Coronary artery (tissue), 2 donors: ENCODE results near the gene NLGN1.

ENCODE experiments used
- DNase-seq: peaks from one replicate; pipeline ENCODE4 v3.0.0-alpha.2; 2017; ENCODE audit warnings: low spot score
- H3K27ac ChIP-seq, 2 donors: fragments of 200-600 bp; sonication (generic); one replicate each; pipeline ENCODE4 v1.5.1; 2016 to 2019
- H3K4me3 ChIP-seq: fragments of 200-600 bp; sonication (generic); 2 replicates; pipeline ENCODE4 v1.5.1; 2016; ENCODE audit warnings: mild to moderate bottlenecking, moderate library complexity
- CTCF ChIP-seq: fragments of 200-600 bp; sonication (generic); IDR thresholded peaks from one replicate; pipeline ENCODE4 v1.5.1; 2019; ENCODE audit warnings: antibody characterized with exemption

Gene NLGN1

GRCh38 chr3:173889596-173889995, 492.1 kb downstream of the NLGN1 start:
- Histone ChIP-seq H3K4me3 (no peak overlapping the region), H3K27ac (no peak overlapping the region)
- TF ChIP-seq CTCF = no peak
- no peak for DNase-seq

GRCh38 chr3:173890091-173890490, 492.5 kb downstream of the NLGN1 start:
- no peak for TF ChIP-seq CTCF
- H3K4me3 ChIP-seq = no peak overlapping the region
- H3K27ac ChIP-seq = no peak overlapping the region
- no peak for DNase-seq

DNA sequence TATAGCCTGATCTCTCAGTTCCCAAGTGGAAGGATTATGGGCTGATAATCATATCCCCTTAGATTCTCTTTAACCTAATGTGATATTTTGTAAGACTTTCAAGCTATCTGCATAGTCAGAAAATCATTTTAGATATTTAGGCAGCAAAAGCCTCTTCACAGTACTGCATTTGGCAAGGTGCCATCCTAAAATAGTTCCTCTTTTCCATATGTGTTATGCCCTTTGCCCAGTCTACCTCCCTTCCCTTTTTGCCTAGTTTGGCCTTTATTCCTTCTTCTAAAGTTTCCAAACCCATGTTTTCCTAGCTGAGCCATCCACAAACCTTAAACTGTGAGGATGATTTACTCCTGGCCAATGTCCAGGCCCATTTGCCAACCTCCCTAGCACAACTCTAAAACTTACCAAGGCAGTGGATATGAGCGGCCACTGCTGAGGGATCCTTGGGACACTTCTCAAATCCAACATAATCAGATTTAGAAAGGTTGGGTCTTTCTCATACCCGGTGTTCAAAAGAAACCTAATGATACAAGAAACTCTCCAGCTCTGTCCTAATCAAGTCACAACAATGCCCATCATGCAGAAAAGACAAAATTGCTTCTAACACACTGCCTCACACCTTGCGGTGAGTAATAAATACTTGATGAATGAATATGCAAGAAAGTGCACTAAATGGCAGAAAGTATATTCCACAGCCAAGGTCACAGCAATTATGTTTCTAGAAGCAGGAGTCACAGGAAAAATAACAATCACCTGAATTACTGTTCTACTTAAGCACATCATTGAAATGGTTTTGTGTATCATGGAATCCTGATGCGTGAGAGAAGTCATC, 493.9 kb downstream of the NLGN1 start:
- TF ChIP-seq CTCF = no peak
- DNase-seq = no peak
- H3K4me3 ChIP-seq = no peak overlapping the region
- no peak overlapping the region for H3K27ac ChIP-seq

DNA sequence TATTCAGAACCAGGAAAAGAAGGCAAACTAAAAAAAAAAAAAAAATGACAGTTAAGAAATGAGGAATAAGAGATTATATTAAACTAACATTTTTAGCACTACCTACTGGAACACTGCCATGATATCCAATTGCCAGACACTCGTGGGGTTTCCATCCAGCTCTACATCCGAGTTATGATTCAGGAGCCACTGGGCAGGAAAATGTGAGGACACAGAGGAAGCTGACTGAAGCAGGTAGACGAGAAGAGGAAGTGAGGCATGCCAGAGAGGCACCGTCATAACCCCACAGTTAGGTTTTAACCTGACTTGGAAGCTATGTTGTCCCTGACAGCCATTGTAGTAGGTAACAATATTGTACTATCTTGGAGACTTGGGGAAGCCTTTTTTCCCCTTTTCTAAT, 495.0 kb downstream of the NLGN1 start:
- no peak overlapping the region for H3K4me3 ChIP-seq
- no peak overlapping the region for H3K27ac ChIP-seq
- no peak for DNase-seq
- TF ChIP-seq CTCF = no peak

DNA sequence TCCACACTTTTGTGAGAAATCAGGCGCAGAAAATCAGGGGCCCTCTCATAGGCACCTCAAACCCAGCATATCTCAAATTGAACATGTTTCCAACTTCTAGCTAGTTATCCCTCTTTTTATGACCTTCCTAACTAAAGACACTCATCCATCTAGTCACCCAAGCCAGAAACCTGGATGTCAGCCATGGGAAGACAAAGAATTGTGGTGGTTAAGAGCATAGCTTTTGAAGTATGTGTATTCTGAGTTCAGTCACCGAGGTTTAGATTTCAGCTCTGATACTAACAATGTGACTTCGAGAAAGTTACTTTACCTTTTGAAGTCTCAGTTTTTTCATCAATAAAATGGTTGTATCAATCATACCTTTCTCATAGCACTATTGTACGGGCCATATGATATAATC, 495.5 kb downstream of the NLGN1 start:
- no peak for TF ChIP-seq CTCF
- DNase-seq = no peak
- no peak overlapping the region for H3K27ac ChIP-seq
- H3K4me3 ChIP-seq = no peak overlapping the region

DNA sequence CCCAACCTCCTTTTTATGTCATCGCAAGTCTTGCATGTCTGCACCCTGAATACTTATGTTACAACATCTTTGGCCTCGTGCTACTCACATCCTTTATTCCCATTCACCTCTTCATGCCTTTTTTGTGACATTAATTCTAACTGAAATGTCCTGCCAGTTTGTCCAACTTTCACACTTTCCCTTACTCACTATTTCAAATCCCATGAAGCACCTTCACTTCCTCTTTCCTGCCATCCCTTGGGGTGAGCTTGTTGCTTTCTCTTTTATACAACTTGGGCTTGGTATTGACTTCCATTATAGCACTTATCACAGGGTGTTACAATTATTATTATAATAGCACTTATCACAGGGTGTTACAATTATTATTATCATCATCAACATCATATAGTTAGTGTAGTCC, 496.3 kb downstream of the NLGN1 start:
- DNase-seq = no peak
- no peak overlapping the region for H3K4me3 ChIP-seq
- TF ChIP-seq CTCF = no peak
- H3K27ac ChIP-seq = no peak overlapping the region

DNA sequence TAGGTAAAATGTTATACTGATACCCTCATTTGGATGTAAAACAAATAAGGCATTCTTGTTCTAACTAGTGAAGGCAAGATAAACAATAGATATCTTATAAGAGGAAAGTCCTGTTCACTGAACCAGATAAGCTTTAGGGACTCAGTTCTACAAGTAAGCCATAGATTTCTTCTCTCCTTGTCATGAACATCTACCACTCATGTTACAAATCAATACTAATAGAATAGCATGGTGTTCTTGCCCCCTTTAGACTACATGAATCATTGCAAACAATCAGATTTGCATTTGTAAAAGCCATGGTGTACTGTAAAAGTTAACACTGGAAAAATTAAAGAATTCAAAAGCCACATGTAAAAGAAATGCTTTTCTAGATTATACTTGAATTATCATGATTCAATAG, 500.1 kb downstream of the NLGN1 start:
- Histone ChIP-seq H3K27ac (no peak overlapping the region), H3K4me3 (no peak overlapping the region)
- TF ChIP-seq CTCF = no peak
- no peak for DNase-seq
